SK-N-MC (cell line): ENCODE data around the gene NRARP.
A peak's percentile ranks its signal among the peaks of the same experiment; 100 is the strongest.

Experiments used
- DNase-seq: peaks from one replicate; pipeline ENCODE4 v3.0.0-alpha.2; 2011; ENCODE audit warnings: low read depth, low spot score
- H3K27ac ChIP-seq: fragments of 200-600 bp; sonication (generic); 2 replicates; pipeline ENCODE4 v1.5.1; 2016; ENCODE audit warnings: mixed run types
- H3K36me3 ChIP-seq: fragments of 200-600 bp; sonication (generic); 2 replicates; pipeline ENCODE4 v1.6.1; 2017; ENCODE audit warnings: antibody characterized with exemption, low read length, mixed read lengths; ENCODE audit not compliant: insufficient read depth
- H3K4me3 ChIP-seq: fragments of 200-600 bp; sonication (generic); 2 replicates; pipeline ENCODE4 v1.5.1; 2016
- H3K9ac ChIP-seq: fragments of 200-600 bp; sonication (generic); 2 replicates; pipeline ENCODE4 v1.8.0; 2017; ENCODE audit warnings: mixed run types, mixed read lengths; ENCODE audit not compliant: insufficient read length
- H3K9me3 ChIP-seq: fragments of 200-600 bp; sonication (generic); 2 replicates; pipeline ENCODE4 v1.6.1; 2017; ENCODE audit warnings: low read depth, mild to moderate bottlenecking, antibody characterized with exemption, low read length, moderate library complexity, mixed read lengths
- EZH2 ChIP-seq: fragments of 200-600 bp; sonication (generic); IDR thresholded peaks from one replicate; pipeline ENCODE4 v1.6.1; 2017; ENCODE audit warnings: antibody characterized with exemption
- FOXP2 ChIP-seq: optimal IDR thresholded peaks from 2 replicates; pipeline ENCODE3; 2011; ENCODE audit warnings: mild to moderate bottlenecking, moderate library complexity; ENCODE audit not compliant: insufficient read depth; ENCODE audit errors: extremely low read length, control extremely low read depth
- POLR2AphosphoS5 ChIP-seq: IDR thresholded peaks from 2 replicates; pipeline ENCODE4 v1.6.1; 2012; ENCODE audit warnings: mild to moderate bottlenecking, low read depth, low read length, borderline replicate concordance

Gene NRARP

GRCh38 chr9:137317718-137318511, 15.8 kb upstream of the NRARP start:
- no peak overlapping the region for H3K4me3 ChIP-seq
- no peaks in the 10 kb centered on the region for H3K36me3 ChIP-seq
- H3K9ac ChIP-seq = no peak overlapping the region
- no peak for DNase-seq
- no peak for TF ChIP-seq FOXP2
- TF ChIP-seq POLR2AphosphoS5 = no peak
- TF ChIP-seq EZH2 = no peak
- H3K27ac ChIP-seq = no peak overlapping the region
- no peaks in the 10 kb centered on the region for H3K9me3 ChIP-seq

GRCh38 chr9:137317021-137317717, 15.1 kb upstream of the NRARP start:
- TF ChIP-seq POLR2AphosphoS5 (no peak), FOXP2 (no peak), EZH2 (no peak)
- no peaks in the 10 kb centered on the region for H3K36me3 ChIP-seq
- no peak overlapping the region for H3K27ac ChIP-seq
- H3K9me3 ChIP-seq = no peaks in the 10 kb centered on the region
- no peak overlapping the region for H3K4me3 ChIP-seq
- DNase-seq = no peak
- no peak overlapping the region for H3K9ac ChIP-seq

GRCh38 chr9:137316012-137316981, 14.2 kb upstream of the NRARP start:
- H3K4me3 ChIP-seq = 0 out of 2 replicates have a peak overlapping the region, but pooled peaks have one; percentile 12
- no peaks in the 10 kb centered on the region for H3K36me3 ChIP-seq
- no peak overlapping the region for H3K27ac ChIP-seq
- no peak for DNase-seq
- TF ChIP-seq EZH2 = no peak
- no peak for TF ChIP-seq FOXP2
- no peak for TF ChIP-seq POLR2AphosphoS5
- no peak overlapping the region for H3K9ac ChIP-seq
- H3K9me3 ChIP-seq = no peaks in the 10 kb centered on the region

GRCh38 chr9:137315581-137316011, 13.5 kb upstream of the NRARP start:
- Histone ChIP-seq H3K27ac (no peak overlapping the region), H3K9ac (no peak overlapping the region), H3K4me3 (no peak overlapping the region), H3K36me3 (no peaks in the 10 kb centered on the region), H3K9me3 (no peaks in the 10 kb centered on the region)
- TF ChIP-seq EZH2 (no peak), FOXP2 (no peak), POLR2AphosphoS5 (no peak)
- DNase-seq = no peak

GRCh38 chr9:137314561-137315560, 12.8 kb upstream of the NRARP start:
- TF ChIP-seq FOXP2 (no peak), EZH2 (no peak), POLR2AphosphoS5 (no peak)
- Histone ChIP-seq H3K4me3 (no peak overlapping the region), H3K27ac (no peak overlapping the region), H3K36me3 (no peaks in the 10 kb centered on the region), H3K9me3 (no peaks in the 10 kb centered on the region), H3K9ac (no peak overlapping the region)
- DNase-seq = no peak

- DNase-seq = no peak
- no peak overlapping the region for H3K9ac ChIP-seq
- H3K9me3 ChIP-seq = no peaks in the 10 kb centered on the region
- no peak overlapping the region for H3K4me3 ChIP-seq
- no peaks in the 10 kb centered on the region for H3K36me3 ChIP-seq
- H3K27ac ChIP-seq = no peak overlapping the region
- TF ChIP-seq FOXP2 = no peak
- TF ChIP-seq EZH2 = no peak
- TF ChIP-seq POLR2AphosphoS5 = no peak
These were observed 12.0 kb upstream of the NRARP start for GRCh38 chr9:137313956-137314560.
